NCI-H1436 (cell line): ENCODE data around the gene LY9.

ENCODE experiments used
- DNase-seq: peaks from one replicate; lab custom pipeline; 2025; lab: John Stamatoyannopoulos, UW

Gene LY9, protein sequence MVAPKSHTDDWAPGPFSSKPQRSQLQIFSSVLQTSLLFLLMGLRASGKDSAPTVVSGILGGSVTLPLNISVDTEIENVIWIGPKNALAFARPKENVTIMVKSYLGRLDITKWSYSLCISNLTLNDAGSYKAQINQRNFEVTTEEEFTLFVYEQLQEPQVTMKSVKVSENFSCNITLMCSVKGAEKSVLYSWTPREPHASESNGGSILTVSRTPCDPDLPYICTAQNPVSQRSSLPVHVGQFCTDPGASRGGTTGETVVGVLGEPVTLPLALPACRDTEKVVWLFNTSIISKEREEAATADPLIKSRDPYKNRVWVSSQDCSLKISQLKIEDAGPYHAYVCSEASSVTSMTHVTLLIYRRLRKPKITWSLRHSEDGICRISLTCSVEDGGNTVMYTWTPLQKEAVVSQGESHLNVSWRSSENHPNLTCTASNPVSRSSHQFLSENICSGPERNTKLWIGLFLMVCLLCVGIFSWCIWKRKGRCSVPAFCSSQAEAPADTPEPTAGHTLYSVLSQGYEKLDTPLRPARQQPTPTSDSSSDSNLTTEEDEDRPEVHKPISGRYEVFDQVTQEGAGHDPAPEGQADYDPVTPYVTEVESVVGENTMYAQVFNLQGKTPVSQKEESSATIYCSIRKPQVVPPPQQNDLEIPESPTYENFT

GRCh38 chr1:160795951-160796383 lies at the start of gene LY9:
TSS of gene LY9 (plus strand) at chr1:160796174. CDS start at chr1:160796188, 14 bp downstream.
- no peak for DNase-seq

GRCh38 chr1:160746836-160747500 lies 49.0 kb upstream of the LY9 start:
- no peak for DNase-seq

- no peak for DNase-seq
Observed at GRCh38 chr1:160747717-160748116, 48.3 kb upstream of the LY9 start.

GRCh38 chr1:160748181-160748877 lies 47.6 kb upstream of the LY9 start:
- no peak for DNase-seq

- DNase-seq = no peak
Observed at GRCh38 chr1:160748878-160749269, 47.1 kb upstream of the LY9 start.

GRCh38 chr1:160750608-160751007 lies 45.4 kb upstream of the LY9 start:
- no peak for DNase-seq

DNA sequence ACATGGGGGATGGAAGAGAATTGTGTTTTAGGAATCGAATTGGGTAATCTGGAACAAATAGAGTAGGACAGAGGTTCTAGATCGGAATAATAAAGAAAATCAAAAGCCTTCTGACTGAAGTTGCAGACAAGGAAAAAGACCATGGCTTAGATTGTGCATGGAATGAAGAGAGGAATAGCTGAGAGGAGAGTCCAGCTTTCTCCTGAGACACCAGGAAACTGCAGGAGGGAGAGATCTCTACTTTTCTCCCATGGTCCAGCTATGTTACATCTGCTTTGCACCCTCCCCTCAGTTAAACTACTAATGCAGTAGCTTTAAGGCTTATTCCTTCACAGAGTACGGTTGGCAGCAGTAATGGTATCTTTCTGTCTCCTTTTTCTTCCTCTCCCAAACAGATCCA lies 43.6 kb upstream of the LY9 start:
- no peak for DNase-seq

DNA sequence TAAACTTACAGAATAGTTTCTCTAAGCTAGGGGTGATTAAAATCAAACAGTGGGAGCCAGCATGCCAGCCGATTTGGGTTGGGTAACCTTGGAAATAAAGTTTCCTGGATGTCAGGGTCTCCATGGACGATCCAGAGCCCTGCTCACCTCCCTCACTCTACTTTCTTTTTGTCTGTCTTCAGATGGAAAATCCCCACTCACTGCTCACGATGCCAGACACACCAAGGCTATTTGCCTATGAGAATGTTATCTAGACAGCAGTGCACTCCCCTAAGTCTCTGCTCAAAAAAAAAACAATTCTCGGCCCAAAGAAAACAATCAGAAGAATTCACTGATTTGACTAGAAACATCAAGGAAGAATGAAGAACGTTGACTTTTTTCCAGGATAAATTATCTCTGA lies 43.0 kb upstream of the LY9 start:
- DNase-seq = no peak

DNA sequence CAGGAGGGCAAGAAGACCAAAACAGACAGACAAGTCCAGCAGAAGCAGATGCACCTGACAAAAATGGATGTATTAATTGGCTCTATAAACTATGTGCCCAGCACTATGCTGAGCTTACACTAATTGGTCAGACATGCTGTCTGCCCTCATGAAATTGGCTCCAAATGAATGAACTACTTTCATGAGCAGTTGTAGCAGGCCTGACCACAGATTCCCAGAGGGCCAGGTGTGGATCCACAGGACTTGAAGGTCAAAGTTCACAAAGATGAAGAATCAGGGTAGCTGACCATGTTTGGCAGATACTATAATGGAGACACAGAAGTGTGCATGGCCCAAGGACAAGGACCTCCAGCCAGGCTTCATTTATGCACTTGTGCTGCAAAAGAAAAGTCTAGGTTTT lies 42.4 kb upstream of the LY9 start:
- no peak for DNase-seq

DNA sequence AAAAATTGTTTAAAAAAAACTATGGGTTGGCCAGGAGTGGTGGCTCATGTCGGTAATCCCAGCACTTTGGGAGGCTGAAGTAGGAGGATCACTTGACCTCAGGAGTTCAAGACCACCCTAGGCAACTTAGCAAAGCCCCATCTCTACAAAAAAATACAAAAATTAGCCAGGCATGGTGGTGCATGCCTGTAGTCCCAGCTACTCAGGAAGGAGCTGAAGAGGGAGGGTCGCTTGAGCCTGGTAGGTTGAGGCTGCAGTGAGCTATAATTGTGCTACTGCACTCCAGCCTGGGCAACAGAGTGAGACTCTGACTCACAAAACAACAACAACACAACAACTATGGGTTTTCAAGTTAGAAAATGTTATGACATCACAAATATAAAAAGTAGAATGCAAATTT lies 40.5 kb upstream of the LY9 start:
- no peak for DNase-seq

DNA sequence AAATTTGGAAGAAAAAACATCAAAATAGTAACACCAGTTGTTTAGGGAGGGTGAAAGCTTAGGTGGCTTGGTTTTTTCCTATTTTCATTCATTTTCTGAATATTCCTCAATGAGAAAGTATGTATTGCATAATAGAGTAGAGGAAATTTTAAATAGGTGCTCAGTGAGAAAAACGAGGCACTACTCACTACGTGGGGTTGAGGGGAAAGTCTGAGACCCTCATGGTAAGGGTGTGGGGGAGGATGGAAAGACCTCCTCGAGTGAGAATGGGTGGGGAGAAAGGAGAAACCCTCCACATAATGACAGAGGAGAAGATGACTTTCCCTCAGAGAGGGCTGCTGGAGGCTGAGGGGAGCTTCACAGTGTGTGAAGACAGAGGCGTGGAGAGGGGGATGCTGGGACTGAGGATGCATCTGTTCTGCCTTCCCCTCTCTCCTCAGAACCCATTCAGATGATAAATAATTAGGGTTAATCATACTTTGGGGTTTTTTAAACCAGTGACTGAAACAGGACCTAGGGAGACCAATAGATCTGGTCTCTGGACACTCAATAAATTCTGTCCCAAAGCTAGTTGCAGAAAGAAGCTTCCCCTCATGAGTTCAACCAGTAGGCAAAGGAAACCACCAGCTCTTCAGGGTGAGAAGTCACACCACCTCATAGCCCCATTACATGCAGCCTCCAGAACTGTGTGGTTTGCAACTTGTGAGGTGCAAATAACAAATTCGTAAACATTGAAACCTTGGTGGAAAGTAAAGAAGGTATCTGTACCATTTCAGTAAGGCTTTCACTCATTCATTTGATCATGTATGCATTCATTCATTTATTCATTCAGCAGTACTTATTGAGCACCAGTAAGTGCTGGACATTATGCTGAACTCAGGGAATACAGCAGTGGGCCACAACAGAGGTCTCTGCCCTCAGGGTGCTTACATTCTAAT lies 39.8 kb upstream of the LY9 start:
- DNase-seq = no peak

DNA sequence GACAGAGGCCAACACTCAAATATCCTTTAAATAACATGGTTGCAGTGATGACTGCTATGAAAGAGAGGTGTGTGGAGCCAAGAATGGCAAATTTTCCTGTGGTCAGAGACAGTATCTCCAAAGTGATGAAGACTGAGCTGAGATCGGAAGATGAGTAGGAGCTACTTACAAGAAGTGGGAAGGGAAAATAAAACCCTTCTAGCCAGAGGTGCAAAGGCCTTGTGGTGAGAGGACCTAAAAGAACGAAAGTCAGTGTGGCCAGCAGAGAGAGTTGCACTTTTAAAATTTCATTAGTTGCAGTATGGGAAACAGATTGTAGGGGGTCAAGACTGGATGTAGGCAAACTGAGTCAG lies 39.1 kb upstream of the LY9 start:
- no peak for DNase-seq

- DNase-seq = no peak
Observed at GRCh38 chr1:160758521-160758920, 37.5 kb upstream of the LY9 start.

DNA sequence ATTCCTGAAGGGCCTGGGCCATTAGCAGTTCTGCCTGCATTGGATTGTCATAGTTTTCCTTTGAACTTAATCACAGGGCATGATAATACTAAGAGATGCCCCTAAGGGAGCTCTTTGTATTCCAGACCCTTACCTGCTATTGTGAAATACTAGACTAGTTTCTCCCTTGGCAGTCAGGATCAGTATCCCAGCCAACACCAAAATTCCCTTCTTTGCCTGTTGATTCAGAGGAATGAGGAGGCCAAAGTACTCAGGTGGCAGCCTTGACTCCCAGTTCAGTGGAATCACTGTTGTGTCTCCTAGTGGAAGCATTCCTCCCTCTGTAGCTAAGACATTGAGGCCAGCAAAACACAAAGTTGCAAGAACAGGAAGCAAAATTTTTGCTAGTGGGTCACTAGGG lies 36.2 kb upstream of the LY9 start:
- DNase-seq = no peak

DNA sequence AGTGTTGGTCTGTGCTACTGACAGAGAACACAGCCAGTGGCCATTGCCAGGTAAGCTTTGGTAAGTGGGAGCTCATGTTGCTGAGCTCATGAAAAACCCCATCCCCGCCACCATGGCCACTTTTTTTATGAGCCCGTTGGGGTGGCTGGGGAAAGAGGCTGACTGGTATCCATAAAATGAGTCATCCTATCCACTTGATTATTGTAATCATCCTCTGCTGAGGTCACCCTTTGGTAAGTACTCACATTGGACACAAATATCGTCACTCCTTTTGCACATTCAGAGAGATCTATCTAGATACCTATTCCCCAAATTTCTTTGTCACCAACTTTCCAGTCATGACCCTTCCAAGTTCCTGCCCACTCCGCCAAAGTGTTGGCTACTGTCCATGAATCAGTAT lies 34.9 kb upstream of the LY9 start:
- no peak for DNase-seq

GRCh38 chr1:160761886-160762285 lies 34.1 kb upstream of the LY9 start:
- DNase-seq = no peak

GRCh38 chr1:160763993-160764392 lies 32.0 kb upstream of the LY9 start:
- DNase-seq = no peak

DNA sequence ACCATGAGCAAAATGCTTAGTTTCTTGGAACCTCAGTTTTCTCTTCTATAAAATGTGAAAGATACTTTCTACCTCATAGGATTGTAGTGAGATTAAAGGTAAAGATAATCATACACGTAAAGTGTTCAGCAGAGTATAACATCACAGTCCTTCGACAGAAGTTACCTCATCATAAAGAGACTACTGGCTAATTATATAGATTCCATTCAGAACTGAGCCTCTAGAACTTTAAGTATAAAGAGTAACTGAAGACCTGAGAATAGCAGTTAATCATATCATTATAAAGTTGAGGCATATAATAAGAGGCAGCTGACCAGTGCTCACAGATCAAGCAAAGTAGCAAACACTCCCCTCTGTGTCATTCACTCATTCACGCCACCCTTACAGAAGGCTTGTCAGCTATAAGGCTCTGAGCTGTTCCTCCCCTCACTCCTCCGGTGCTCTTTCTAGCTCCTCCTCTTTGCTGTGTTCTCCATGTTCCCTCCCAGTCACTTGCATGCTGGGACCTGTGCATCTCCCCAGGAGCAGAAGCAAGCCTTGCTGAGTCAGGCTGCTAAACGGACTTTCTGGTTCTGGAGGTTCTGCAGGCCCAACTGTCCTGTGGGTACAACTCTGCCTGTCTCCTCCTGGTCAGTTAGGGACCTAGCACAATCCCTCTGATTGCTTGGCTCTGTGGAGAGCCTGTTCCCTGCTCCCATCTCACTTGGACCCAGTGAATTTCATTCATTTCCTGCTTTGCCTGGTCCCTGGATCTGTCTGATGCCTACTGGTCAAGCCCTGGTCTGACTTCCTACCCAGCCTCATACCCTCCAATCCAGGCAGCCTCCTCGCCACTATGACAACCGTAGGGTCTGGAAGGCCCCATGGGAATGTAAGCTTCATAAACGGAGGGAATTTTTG lies 28.3 kb upstream of the LY9 start:
- DNase-seq = no peak

- no peak for DNase-seq
Observed at GRCh38 chr1:160768295-160768657, 27.7 kb upstream of the LY9 start.

GRCh38 chr1:160772331-160772730 lies 23.6 kb upstream of the LY9 start:
- no peak for DNase-seq

- DNase-seq = no peak
Observed at GRCh38 chr1:160773093-160773492, 22.9 kb upstream of the LY9 start.
